NCI-H2029 treated with DMSO at 0.1 percent for 48 hours (cell line): ENCODE measurements around the gene SIRT4.
A peak's percentile ranks its signal among the peaks of the same experiment; 100 is the strongest.
"Not testable (repeated sequence)": the region's sequence is repeated elsewhere in the genome, so short reads cannot be mapped to it uniquely, and the experiment has no call there.

Experiments
- DNase-seq: peaks from one replicate; lab custom pipeline; 2025; lab: John Stamatoyannopoulos, UW

Gene SIRT4, protein sequence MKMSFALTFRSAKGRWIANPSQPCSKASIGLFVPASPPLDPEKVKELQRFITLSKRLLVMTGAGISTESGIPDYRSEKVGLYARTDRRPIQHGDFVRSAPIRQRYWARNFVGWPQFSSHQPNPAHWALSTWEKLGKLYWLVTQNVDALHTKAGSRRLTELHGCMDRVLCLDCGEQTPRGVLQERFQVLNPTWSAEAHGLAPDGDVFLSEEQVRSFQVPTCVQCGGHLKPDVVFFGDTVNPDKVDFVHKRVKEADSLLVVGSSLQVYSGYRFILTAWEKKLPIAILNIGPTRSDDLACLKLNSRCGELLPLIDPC

DNA sequence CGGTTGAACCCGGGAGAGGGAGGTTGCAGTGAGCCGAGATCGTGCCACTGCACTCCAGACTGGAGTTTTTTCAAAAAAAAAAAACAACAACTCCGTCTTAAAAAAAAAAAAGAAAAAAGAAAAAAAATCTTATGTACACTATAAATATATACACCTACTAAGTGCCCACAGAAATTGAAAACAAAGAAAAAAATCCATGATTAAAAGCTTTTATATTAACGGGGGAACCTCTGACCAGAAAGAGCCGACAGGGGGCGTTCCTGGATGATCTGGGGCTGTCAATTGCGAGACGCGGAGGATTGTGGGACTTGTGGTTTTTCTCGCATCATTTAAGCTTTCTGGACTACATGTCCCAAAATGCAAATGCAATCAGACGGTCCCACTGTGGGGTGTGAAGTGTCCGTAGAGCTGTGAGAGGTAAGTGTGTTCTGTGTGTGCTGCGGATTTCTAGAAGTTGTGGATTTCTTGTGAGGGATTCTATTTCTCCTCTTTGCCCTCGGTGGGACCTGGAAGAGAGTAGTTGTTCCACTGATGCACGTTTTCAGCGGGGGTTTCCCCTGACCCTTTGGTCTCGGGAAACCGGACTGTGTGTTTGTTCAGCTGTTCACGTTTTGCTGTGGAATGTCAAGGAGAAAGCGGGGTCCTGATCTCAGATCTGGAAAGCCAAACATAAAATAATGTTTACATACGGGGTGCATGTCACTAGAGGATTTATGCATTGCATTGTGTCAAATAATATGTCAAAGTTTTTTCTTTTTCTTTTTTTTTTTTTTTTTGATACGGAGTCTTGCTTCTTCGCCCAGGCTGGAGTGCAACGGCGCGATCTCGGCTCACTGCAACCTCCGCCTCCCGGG, at the start of gene SIRT4:
TSS of gene SIRT4 (plus strand) at position 360 of the 854 bp plus-strand sequence. CDS start 1,241 bp downstream, outside the sequence.
- peak; percentile 97 for DNase-seq

DNA sequence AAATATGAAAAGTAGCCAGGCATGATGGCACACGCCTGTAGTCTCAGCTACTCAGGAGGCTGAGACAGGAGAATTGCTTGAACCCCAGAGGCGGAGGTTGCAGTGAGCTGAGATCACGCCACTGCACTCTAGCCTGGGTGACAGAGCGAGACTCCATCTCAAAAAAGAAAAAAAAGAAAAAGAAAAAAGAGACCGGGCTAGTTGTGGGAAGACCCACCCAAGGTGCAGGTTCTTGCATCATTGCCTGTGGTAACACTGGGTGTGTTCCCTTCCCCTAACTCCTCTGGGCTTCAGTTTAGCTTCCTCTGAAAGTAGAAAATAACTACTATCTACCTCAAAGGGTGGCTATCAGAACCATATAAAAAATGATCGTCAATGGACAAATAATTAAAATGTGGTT, 48.8 kb upstream of the SIRT4 start:
- not testable (repeated sequence) for DNase-seq

DNA sequence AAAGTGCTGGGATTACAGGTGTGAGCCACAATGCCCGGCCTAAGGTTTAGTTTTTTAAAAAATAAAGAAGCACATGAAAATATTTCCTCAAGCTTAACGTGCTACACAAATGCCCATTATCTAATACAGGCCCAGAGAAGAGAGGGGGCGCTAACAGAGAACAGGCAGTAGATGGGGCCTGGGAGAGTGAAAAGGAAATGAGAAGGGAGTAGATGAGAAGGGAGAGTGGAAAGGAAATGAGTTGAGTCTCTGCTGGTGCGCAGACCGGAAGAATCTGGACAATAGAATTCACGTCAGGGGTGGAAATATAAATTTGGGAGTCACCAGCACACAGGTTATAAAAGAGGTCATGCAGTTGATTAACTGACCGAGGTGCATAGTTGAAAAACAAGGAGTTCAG, 47.3 kb upstream of the SIRT4 start:
- no peak for DNase-seq

DNA sequence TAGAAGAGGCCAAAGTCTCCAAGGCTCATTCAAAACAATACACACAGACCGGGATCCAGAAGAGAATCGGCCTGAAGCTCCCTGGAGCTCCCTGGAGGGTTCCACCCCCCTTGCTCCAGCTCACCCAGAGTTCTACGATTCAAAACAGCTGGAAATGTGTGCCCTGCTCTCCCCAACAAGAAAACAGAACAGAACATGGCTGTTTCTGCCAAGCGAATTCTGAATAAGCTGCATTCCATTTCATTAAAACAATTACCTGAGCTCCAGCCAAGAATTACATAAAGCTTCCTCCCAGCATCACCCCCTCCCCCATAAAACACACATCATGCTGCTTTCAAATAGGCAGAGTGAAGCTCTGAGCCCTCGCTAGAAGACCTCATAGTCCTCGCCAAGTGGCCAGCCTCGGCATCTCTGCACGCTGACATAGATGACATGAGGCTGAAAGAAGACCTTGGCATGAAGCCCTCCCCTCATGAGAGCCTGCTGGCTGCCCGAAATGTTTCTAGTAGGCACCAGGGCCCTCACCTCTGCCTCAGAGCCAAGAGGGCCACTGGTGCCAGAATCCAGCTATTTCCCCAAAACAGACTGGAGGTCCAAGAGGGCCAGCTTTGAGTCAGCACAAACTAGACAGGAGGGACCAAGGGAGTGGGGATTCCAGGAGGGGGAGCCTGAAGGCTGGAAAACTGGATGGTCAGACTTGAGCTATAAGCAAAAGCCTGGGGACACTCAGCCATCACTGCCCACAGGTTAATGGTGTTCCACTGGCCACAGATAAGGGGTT, 44.9 kb upstream of the SIRT4 start:
- DNase-seq, result peak; percentile 46

DNA sequence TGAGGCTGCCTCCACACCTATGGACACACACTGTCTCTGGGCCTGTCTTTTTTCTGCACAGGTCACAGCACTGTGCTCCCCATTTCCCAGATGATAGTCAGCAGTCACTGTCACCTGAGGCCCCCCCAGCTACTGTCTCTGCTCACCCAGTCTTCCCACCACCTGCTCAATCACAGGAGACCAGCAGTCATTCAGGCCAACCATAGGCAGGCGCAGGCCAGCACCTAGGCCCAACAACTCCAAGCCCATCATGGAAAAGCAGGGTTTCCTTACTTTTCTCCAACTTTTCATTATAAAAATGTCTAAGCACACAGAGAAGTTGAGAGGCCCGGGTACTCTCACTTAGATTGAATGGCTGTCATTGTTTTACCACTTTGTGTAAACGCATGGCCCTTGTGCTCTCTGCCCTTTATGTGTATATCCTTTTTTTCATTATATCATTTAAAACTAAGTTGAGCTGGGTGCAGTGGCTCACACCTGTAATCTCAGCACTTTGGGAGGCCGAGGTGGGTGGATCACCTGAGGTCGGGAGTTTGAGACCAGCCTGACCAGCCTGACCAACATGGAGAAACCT, 43.7 kb upstream of the SIRT4 start:
- no peak for DNase-seq

DNA sequence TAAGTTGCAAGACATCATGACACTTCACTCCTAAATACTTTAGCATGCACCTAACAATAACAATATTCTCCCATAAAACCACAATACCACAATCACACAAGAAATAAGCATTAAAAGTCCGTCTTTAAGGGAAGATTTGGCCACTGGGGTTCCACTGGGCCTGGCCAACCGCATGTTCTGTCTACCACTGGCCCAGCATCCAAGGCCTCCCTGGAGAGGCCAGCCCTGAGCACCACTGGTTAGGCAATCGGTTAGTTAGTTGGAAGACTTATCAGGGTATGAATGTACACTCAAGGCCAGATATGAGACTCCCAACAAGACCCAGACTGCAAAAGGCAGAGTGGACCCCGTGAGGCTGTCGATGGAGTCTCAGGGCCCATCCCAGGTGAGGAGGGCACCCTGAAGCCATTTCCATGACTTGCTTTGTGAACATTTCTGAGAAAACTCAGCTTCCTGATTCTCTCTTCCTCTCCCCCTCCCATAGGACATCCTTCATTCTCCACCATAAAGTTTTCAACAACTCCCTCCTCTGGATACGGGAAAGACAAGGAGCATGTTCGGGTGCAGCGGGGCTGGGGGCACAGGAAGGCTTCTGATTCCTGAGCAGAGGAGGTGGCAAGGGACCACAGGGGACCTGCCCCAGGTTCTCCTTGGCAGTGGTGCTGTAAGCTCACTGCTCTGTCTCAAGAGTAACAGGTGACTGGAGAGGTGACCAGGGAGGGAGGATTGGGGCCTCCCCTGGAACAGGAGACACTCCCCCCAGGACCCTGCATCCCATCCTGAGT, 42.5 kb upstream of the SIRT4 start:
- no peak for DNase-seq

DNA sequence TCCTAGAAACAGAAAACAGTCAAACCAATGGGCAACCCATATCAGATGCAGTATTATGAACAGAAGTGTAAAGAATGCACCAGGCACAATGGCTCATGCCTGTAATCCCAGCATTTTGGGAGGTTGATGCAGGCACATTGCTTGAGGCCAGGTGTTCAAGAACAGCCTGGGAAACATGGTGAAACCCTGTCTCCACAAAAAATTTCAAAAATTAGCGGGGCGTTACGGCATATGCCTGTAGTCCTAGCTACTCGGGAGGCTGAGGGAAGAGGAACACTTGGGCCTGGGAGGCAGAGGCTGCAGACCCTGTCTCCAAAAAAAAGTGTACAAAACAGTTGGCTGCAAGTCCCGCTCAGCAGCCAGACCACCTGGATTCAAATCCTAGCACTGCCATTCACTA, 41.5 kb upstream of the SIRT4 start:
- DNase-seq, result no peak

DNA sequence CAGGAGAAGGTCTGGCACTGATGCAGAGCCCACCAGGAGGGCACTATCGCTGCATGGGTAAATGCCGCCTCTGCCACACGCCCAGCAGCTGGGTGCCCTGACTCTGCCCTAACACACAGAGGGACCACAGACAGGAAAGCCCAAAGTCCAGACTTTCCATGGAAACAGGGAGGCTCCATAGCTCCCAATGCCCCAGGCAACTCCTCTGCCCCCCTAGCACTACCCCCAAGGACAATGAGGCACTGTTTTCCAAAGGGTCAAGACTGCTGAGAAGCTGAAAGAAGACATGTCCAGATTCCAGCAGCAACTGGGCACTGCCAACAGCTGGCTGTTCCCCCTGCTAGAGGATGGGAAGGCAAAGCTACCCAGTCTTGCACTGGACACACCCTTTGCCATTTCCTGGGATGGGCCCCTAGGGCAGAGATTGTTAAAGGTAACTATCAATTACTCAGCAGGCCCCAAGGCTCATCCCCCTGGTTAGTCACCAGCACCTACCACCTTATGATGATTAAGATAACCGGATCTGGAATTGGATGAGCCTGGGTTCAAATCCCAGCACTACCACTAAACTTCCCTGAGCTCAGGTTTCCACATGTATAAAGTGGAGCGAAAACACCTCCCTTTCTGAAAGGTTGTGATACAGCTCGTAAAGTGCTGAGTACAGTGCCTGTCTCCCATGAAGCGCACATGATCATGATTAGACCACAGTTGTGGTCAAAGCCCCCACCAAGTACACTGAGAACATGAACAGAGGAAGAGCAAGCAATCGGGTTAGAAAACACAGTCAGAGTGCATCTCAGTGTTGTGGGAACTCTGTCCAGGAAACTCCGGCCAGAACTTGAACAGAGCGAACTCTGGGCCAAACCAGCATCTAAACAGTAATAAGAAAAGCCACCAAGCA, 39.9 kb upstream of the SIRT4 start:
- DNase-seq, result no peak

DNA sequence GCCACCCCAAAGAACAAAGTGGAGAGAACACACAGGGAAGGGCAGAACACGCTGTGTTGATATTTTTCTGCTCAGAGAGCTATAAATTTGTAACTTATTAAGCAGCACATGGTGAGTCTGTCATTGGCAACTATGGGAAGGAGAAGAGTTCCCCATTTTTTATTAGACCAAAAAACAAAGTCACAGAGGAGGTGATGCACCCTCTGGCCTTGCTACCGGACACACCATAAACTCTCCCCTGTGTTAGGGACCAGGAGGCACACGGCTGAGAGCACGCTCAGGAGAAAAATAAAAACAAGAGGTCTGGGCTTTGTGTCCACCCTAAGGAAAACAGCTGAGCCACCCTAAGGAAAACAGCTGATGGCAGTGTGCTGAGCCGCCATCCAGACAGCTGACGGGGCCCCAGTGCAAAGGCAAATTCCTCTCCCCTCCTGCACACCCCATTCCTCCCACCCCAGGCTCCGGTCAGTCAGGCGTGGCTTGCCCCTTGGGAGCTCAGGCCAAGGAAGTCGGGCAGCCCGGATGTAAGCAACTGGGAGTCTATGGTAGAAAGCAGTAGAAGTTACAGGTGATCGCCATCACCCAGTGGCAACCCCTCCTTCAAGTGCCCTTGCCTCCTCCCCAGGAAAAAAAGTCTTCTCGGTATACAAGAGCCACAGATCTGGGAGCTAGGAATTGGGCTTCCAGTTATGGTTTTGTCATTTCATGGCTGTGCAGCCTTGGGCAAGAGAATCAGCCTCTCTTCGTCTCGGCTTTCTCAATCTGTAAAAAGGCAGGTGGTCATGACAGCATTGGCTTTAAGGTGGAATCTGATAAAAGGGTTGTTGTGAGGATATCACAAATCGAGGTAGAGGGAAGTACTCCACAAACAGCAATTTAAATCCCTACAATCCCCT, 39.0 kb upstream of the SIRT4 start:
- DNase-seq, result no peak

DNA sequence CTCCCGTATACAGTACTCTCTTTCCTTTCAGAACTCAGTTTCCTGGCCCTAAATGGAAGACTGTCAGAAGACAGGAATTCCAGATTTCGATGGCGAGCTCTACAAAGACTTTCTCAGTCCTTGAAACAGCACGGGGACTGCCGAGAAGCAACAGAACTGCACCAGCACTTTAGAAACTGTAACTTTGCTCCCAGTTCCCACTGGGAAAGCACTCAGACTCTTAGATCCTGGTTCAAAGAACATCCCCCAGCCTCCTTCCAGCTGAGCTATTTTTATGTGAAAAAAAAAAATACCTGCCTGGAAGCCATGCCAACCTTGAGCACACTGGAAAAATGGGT, 38.4 kb upstream of the SIRT4 start:
- DNase-seq, result no peak

DNA sequence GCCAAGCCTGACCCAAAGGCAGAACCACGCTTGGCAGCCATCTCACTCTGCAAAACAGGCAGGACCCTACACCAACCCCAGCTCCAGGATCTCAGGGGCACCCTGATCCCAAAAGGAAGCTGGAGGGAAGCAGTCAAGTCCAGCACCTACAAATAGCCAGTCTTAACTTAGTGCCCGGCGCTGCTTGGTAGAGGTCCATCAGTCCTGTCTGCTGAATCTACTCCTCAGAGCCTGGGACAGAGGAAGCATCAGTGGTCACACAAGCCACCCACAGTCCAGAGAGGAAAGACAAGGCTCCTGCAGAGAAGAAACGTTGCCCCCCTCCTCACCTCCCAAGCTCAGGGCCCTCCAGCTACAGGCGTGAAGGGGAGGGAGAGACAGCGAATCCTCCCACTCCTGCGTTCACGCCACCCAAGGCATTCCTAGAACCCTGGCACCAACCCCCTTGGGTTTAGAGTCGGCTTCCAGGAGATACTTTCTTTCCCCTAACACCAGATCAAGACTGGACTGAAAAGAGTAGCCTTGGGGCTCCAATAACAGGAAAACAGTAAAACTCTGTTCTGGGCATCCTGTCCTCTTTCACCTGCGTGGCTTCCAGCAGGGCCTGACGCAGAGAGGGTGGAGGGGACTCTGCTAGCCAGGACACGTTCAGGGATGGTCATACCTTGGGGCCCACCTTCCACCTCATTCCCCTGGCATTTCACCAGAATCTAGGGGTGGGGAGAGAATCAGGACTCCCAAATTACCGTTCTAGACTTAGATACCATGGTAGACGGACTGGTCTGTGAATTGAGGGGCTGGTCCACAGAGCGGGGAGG, 37.8 kb upstream of the SIRT4 start:
- no peak for DNase-seq

DNA sequence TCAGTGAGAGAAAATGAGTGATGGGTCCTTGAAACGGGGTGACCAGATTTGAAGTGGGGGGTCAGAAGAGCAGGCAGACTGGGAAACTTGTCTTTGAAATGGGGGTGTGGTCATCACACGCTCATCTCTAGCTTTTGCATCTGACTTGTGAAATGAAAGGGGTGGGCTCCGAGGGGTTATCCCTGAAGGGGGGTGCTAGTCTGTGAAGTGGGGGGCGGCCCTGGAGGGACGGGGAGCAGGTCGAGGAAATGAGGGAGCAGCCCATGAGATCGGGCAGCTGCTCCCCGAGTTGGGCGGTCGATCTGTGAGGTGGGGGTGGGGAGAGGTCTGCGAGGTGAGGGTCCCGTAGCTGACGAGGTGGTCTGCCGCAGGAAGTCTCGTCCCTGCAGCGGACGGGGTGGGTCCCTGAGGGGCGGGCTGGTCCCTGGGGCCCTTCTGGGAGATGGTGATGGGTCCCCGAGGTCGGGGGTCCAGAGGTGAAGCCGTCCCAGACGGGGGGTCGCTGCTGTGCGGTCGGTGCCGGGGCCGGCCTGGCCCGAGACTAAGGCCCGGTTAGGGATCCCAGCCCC, 37.1 kb upstream of the SIRT4 start:
- DNase-seq, result no peak

DNA sequence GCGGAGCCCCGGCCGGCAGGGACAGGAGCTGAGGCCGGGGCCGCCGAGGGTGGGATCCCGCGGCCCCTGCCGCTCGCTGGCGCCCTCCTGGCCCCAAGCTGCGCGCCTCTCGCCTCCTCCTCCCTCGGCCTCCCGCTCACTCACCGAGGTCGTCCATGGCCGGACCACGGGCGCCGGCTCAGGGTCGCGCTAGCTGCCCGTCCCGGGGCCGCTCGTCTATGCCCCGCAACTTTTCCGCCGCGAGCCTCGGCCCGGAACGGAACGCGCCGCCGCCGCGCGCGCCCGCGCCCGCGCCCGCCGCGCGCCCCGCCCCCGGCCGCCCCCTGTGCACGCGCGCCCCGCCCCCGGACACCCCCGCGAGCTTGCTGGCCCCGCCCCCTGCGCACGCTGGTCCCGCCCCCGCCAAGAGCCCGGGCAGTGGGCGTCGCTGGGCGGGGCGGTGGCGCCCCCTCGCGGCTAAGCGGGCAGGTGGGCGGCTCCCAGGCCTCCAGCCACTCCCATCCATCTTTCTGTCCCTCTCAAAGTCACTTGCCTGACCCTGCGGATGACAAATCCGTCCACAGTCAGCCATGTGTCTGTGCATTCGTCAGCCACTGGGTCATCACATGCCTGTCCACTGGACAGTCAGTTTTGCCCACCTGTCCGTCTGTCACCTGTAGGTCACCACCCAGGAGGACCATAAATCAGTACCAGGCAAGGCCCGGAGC, 36.5 kb upstream of the SIRT4 start, which contains the start of gene PXN:
TSS of gene PXN (minus strand) at position 258 of the 707 bp plus-strand sequence. CDS start at position 157, 101 bp downstream.
- DNase-seq, result peak; percentile 36

DNA sequence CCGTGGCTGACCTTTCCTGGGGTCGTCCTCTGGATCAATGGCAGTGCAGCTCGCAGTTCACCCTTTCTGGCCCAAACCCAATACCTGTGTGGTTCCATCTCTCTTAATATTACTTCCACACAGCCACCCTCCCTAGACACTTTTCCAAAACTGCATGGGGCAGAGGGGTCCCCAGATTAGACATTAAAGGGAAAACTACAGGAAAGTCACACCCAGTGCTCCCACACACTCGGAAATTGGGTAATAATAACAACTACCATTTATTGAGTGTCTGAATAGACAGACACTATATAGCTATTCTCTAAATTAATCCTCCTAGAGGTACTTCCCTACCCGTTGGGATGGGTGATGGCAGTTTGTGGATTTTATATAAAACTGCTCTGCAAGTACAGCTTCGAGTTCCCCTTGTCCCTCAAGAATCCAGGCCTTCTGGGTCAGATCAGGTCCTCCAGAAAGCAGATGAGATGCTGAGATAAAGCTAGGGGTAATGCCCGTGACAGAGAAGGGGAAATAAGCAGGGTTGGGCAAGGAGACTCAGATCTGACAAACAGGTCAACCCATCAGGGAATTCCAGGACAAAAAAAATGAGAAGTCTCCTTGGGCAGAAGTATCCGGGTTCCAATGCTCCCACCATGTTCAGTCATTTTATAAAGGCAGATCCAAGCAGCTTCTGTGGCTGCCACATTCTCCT, 35.8 kb upstream of the SIRT4 start:
- DNase-seq, result no peak

DNA sequence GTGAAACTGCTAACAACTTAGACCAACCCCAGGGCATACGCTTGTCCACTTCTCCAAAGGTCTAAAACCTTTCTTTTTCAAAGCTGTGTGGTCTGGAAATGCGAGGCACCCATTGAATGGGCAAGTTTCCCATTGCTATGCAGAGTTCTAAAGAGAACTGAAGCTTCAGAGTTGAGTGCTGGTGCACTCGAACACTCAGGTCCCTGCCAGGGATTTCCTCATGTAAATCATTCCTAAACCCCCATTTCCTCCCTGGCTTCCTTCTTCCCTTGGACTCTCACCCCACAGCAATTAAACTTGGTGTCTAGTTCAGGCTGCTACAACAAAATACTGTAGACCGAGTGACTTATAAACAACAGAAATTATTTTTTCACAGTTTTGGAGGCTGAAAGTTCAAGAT, 34.4 kb upstream of the SIRT4 start:
- DNase-seq, result no peak

DNA sequence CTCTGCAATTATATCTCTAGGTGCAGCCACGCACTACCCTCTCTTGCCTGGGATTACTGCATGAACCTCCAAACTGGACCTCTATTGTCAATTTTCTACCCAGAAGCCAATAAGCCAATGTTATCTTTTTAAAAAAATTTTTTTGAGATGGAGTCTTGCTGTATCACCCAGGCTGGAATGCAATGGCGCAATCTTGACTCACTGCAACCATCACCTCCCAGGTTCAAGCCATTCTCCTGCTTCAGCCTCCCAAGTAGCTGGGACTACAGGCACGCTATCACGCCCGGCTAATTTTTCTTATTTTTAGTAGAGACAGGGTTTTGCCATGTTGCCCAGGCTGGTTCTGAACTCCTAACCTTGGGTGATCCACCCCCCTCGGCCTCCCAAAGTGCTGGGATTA, 25.4 kb upstream of the SIRT4 start:
- DNase-seq, result no peak
